IMR-90 (cell line): ENCODE data around the gene SLC6A4.

Source experiments
- CTCF ChIP-seq: conservative IDR thresholded peaks from 2 replicates; pipeline ENCODE4 v1.5.1; 2012; ENCODE audit warnings: mild to moderate bottlenecking, low read depth, low read length, improper control_type of control experiment
- ELK1 ChIP-seq: fragments of 150-350 bp; IDR thresholded peaks from 2 replicates; pipeline ENCODE4 v1.6.1; 2016; ENCODE audit warnings: low read depth, mild to moderate bottlenecking, low read length, moderate library complexity, borderline replicate concordance
- MAZ ChIP-seq: IDR thresholded peaks from 2 replicates; pipeline ENCODE4 v1.6.1; 2012; ENCODE audit warnings: low read depth, mild to moderate bottlenecking, low read length, improper control_type of control experiment, moderate library complexity, borderline replicate concordance
- MXI1 ChIP-seq: IDR thresholded peaks from 2 replicates; pipeline ENCODE4 v1.6.1; 2012; ENCODE audit warnings: low read depth, mild to moderate bottlenecking, low read length, moderate library complexity, borderline replicate concordance
- POLR2A ChIP-seq: IDR thresholded peaks from 2 replicates; pipeline ENCODE4 v1.6.1; 2012; ENCODE audit warnings: mild to moderate bottlenecking, low read depth, low read length
- RCOR1 ChIP-seq: IDR thresholded peaks from 2 replicates; pipeline ENCODE4 v1.6.1; 2012; ENCODE audit warnings: mild to moderate bottlenecking, low read length, improper control_type of control experiment; ENCODE audit not compliant: insufficient replicate concordance

- TF ChIP-seq MAZ (no peak), CTCF (no peak), RCOR1 (no peak), MXI1 (no peak), ELK1 (no peak), POLR2A (no peak)
Measured at GRCh38 chr17:30222251-30222650, 13.2 kb downstream of the SLC6A4 start.
